ENCODE measurements around the gene CFAP141. TPM values are rescaled to one million over a fixed set of nuclear protein-coding genes. Genes with fewer than 3 reads are reported as not detected.

The CFAP141 gene
- total RNA-seq, 1 experiment from 2014 or later: not detected

GRCh38 chr1:154191990-154192461, 14.1 kb downstream of the CFAP141 start, which contains the start of gene TPM3 (continued):
- TF ChIP-seq MLX (CRISPR knock-in tag; IDR thresholded peaks at IDR 0.05) (no peak), ZNF219 (CRISPR knock-in tag; IDR thresholded peaks at IDR 0.05; ENCODE audit: borderline replicate concordance) (no peak), ZNF232 (CRISPR knock-in tag; IDR thresholded peaks at IDR 0.05) (no peak), MXD4 (CRISPR knock-in tag; IDR thresholded peaks at IDR 0.05; ENCODE audit: borderline replicate concordance) (no peak), CREB1 (CRISPR knock-in tag; IDR thresholded peaks at IDR 0.05) (no peak), ZNF121 (CRISPR knock-in tag; IDR thresholded peaks at IDR 0.05) (no peak)

- Mint-ChIP-seq H3K4me1 (peaks cover 33% of the 10 kb centered on the region), H3K4me3 (no peak overlapping the region), H3K9me3 (no peaks in the 10 kb centered on the region), H3K27ac (no peak overlapping the region), H3K27me3 (ENCODE audit: low read depth) (peaks cover 9% of the 10 kb centered on the region; the same call in 1 of the 2 replicates), H3K36me3 (no peaks in the 10 kb centered on the region)
- ATAC-seq (no peak), DNase-seq (ENCODE audit: low spot score) (no peak)
- TF ChIP-seq ZNF317 (CRISPR knock-in tag; IDR thresholded peaks at IDR 0.05; ENCODE audit: borderline replicate concordance, low read depth) (no peak), USF1 (CRISPR knock-in tag; IDR thresholded peaks at IDR 0.05) (no peak), SMAD4 (CRISPR knock-in tag; IDR thresholded peaks at IDR 0.05) (no peak), MAX (CRISPR knock-in tag; IDR thresholded peaks at IDR 0.05) (no peak), E2F1 (CRISPR knock-in tag; IDR thresholded peaks at IDR 0.05) (no peak), TP53 (CRISPR knock-in tag; IDR thresholded peaks at IDR 0.05) (no peak), MXD4 (CRISPR knock-in tag; IDR thresholded peaks at IDR 0.05; ENCODE audit: borderline replicate concordance) (no peak), ARID4B (CRISPR knock-in tag; IDR thresholded peaks at IDR 0.05; ENCODE audit: borderline replicate concordance) (no peak), CTCF (IDR thresholded peaks at IDR 0.05) (no peak), E2F5 (CRISPR knock-in tag; IDR thresholded peaks at IDR 0.05) (no peak), CBFB (CRISPR knock-in tag; IDR thresholded peaks at IDR 0.05; ENCODE audit: low read depth) (no peak), SMAD3 (CRISPR knock-in tag; IDR thresholded peaks at IDR 0.05; ENCODE audit: borderline replicate concordance) (no peak), AR (CRISPR knock-in tag; IDR thresholded peaks at IDR 0.05) (no peak), CREM (CRISPR knock-in tag; IDR thresholded peaks at IDR 0.05) (no peak), ZNF232 (CRISPR knock-in tag; IDR thresholded peaks at IDR 0.05) (no peak), ZMAT4 (CRISPR knock-in tag; IDR thresholded peaks at IDR 0.05) (no peak), RELA (CRISPR knock-in tag; IDR thresholded peaks at IDR 0.05; ENCODE audit: borderline replicate concordance) (no peak)
- CTCF ChIA-PET: interaction anchor here (2.4 kb wide), 1 partner anchor 9 kb away, joined by 7 read pairs; no protein-coding TSS in a partner anchor
- POLR2A ChIA-PET: interaction anchor here (0.6 kb wide), 1 partner anchor 173 kb away, joined by 3 read pairs; no protein-coding TSS in a partner anchor
These were observed 15.6 kb downstream of the CFAP141 start for GRCh38 chr1:154190550-154190949.

All from WTC11 (cell line).